K562 (cell line): ENCODE data around the gene XPR1. TPM values are rescaled to one million over a fixed set of nuclear protein-coding genes. Genes with fewer than 3 reads are reported as not detected.
"Not testable (repeated sequence)": the region's sequence is repeated elsewhere in the genome, so short reads cannot be mapped to it uniquely, and the experiment has no call there.

Experiments used
- ATAC-seq: fragments of 200-7000 bp; cut with Tn5 transposase; 3 replicates; pipeline ENCODE4 v1.9.1; 2020; ENCODE audit warnings: moderate library complexity
- BruUV-seq: library from RNA; stranded (reverse); fragments of 400-500 nt; replicated peaks from 2 replicates; lab custom pipeline; 2021; lab: Mats Ljungman, UMichigan
- CTCF ChIA-PET: fragments of 300-600 bp; formaldehyde crosslinking; extraction: SDS; loops from one replicate; lab custom pipeline; 2021; ENCODE audit warnings: low intra/inter-chr PET ratio; lab: Yijun Ruan, JAX
- POLR2A ChIA-PET: fragments of 300-600, 350-650 bp; sonication (Branson Sonifier 250); formaldehyde crosslinking; extraction: SDS; loops from one replicate; lab custom pipeline; 2021; ENCODE audit warnings: antibody characterized with exemption, inconsistent platforms; lab: Yijun Ruan, JAX
- DNase-seq, 4 experiments: peaks; one replicate each; pipeline versions ENCODE4 v3.0.0 to v3.0.0-alpha.2; 2011 to 2018; ENCODE audit warnings: low spot score in 3 of 4, mixed read lengths in 3 of 4; ENCODE audit errors: extremely low read depth in 1 of 4
- FAIRE-seq: peaks from 2 replicates; lab custom pipeline; 2011; peaks lifted over from hg19 to GRCh38; lab: Jason Lieb, UNC
- H2AFZ ChIP-seq: 2 replicates; pipeline ENCODE4 v1.6.0; 2011; ENCODE audit warnings: low read depth, low read length, control low read depth, inconsistent platforms
- H3K27ac ChIP-seq: fragments of 200-600 bp; 3 replicates; pipeline ENCODE4 v1.8.0; 2011; ENCODE audit warnings: low read depth, mild to moderate bottlenecking, control low read depth, inconsistent platforms, low read length, moderate library complexity, mixed read lengths; ENCODE audit errors: extremely low read depth
- H3K27me3 ChIP-seq, 2 experiments: fragments of 300-600 bp in 1 of 2; 2 replicates in 1 of 2; 3 replicates in 1 of 2; pipeline versions ENCODE4 v1.6.0 to v1.8.0; 2011; ENCODE audit warnings: inconsistent platforms in 2 of 2, low read length in 2 of 2, mild to moderate bottlenecking in 1 of 2, mixed read lengths in 1 of 2, moderate library complexity in 1 of 2; ENCODE audit not compliant: control insufficient read depth in 2 of 2, insufficient read depth in 2 of 2
- H3K36me3 ChIP-seq: fragments of 300-600 bp; 3 replicates; pipeline ENCODE4 v1.8.0; 2011; ENCODE audit warnings: mild to moderate bottlenecking, low read length, inconsistent platforms; ENCODE audit not compliant: control insufficient read depth, insufficient read depth
- H3K4me1 ChIP-seq, 2 experiments: fragments of 200-600 bp in 1 of 2; replicated peaks in 1 of 2; 2 replicates in 1 of 2; 3 replicates in 1 of 2; pipeline versions ENCODE4 v1.5.1 to v1.8.0; 2011; ENCODE audit warnings: inconsistent platforms in 2 of 2, low read length in 2 of 2, mild to moderate bottlenecking in 1 of 2, mixed read lengths in 1 of 2, moderate library complexity in 1 of 2; ENCODE audit not compliant: control insufficient read depth in 2 of 2, insufficient read depth in 2 of 2
- H3K4me2 ChIP-seq: 2 replicates; pipeline ENCODE4 v1.6.1; 2011; ENCODE audit warnings: low read length, control low read depth, inconsistent platforms, mixed read lengths; ENCODE audit not compliant: insufficient read depth
- H3K4me3 ChIP-seq: fragments of 200-600 bp; sonication (generic), shearing (Covaris generic); 2 replicates; pipeline ENCODE4 v1.5.1; 2016; ENCODE audit warnings: control low read depth, inconsistent platforms
- H3K79me2 ChIP-seq: fragments of 200-600 bp; 3 replicates; pipeline ENCODE4 v1.8.0; 2011; ENCODE audit warnings: low read length, inconsistent platforms; ENCODE audit not compliant: control insufficient read depth, insufficient read depth
- H3K9ac ChIP-seq, 2 experiments: 2 replicates each; pipeline versions ENCODE4 v1.6.0 to v1.6.1; 2011; ENCODE audit warnings: low read depth in 2 of 2, low read length in 2 of 2, control low read depth in 1 of 2, inconsistent platforms in 1 of 2, mild to moderate bottlenecking in 1 of 2, mixed read lengths in 1 of 2; ENCODE audit not compliant: insufficient read depth in 1 of 2
- H3K9me1 ChIP-seq: one replicate; pipeline ENCODE4 v1.6.0; 2011; ENCODE audit warnings: inconsistent platforms, mild to moderate bottlenecking, low read length, moderate library complexity; ENCODE audit not compliant: control insufficient read depth, insufficient read depth
- H3K9me3 ChIP-seq: replicated peaks from 2 replicates; pipeline ENCODE4 v1.5.1; 2011; ENCODE audit warnings: low read depth, low read length, inconsistent platforms; ENCODE audit not compliant: control insufficient read depth, insufficient read depth
- H4K20me1 ChIP-seq: replicated peaks from 2 replicates; pipeline ENCODE4 v1.6.1; 2011; ENCODE audit warnings: low read length, inconsistent platforms, mixed read lengths; ENCODE audit not compliant: control insufficient read depth, insufficient read depth
- BRF1 ChIP-seq: IDR thresholded peaks from 3 replicates; pipeline ENCODE4 v1.6.1; 2011; ENCODE audit warnings: borderline replicate concordance, mild to moderate bottlenecking; ENCODE audit not compliant: insufficient read length; ENCODE audit errors: extremely low read depth
- DDX20 ChIP-seq: fragments of 450-650 bp; IDR thresholded peaks from 2 replicates; pipeline ENCODE4 v1.6.1; 2016; ENCODE audit warnings: missing genetic modification characterization, low read depth, mild to moderate bottlenecking, missing compliant biosample characterization, moderate library complexity
- POLR2A ChIP-seq: fragments of 450-650 bp; conservative IDR thresholded peaks from 2 replicates; pipeline ENCODE4 v1.6.1; 2016
- RFX5 ChIP-seq: IDR thresholded peaks from 2 replicates; pipeline ENCODE4 v1.6.1; 2011; ENCODE audit warnings: low read depth, mild to moderate bottlenecking, improper control_type of control experiment, low read length
- SMAD2 ChIP-seq: fragments of 150-350 bp; IDR thresholded peaks from 2 replicates; pipeline ENCODE4 v1.6.1; 2014; ENCODE audit warnings: low read depth, mild to moderate bottlenecking, low read length
- SRSF1 ChIP-seq: fragments of 200-400 bp; formaldehyde crosslinking; IDR thresholded peaks from 2 replicates; pipeline ENCODE4 v1.6.1; 2017; ENCODE audit warnings: mild to moderate bottlenecking, low read depth, low read length, moderate library complexity
- TFAM ChIP-seq: fragments of 250-450 bp; sonication (Bioruptor Pico); conservative IDR thresholded peaks from 2 replicates; pipeline ENCODE4 v1.5.0; 2021; ENCODE audit warnings: mild to moderate bottlenecking, moderate library complexity
- TOE1 ChIP-seq, 2 experiments: fragments of 450-650 bp in 1 of 2; sonication (generic) in 1 of 2; formaldehyde crosslinking in 1 of 2; IDR thresholded peaks; 2 replicates each; pipeline versions ENCODE4 v1.7.1 to v1.8.0; 2016 to 2022; ENCODE audit warnings: borderline replicate concordance in 2 of 2, mild to moderate bottlenecking in 2 of 2, antibody characterized with exemption in 1 of 2, inconsistent platforms in 1 of 2, low read depth in 1 of 2, missing genetic modification reagents in 1 of 2, moderate library complexity in 1 of 2
- ZBTB8A ChIP-seq: fragments of 450-650 bp; IDR thresholded peaks from 2 replicates; pipeline ENCODE4 v1.6.1; 2018; ENCODE audit warnings: mild to moderate bottlenecking, moderate library complexity; ENCODE audit not compliant: partially characterized antibody
- WGBS: fragments of 100-300 bp; shearing (Covaris generic); methylation state at CpG from one replicate; pipeline ENCODE4 v1.1.6; 2016; ENCODE audit warnings: low coverage, mixed read lengths; ENCODE audit not compliant: insufficient coverage; ENCODE audit errors: missing lambda C conversion rate; 5-methylcytosine and 5-hydroxymethylcytosine counted together
- in situ Hi-C: fragments of 300-500 bp; cut with MboI; formaldehyde crosslinking; loops from 4 replicates; pipeline ENCODE4 v1.15.0; 2018; ENCODE audit warnings: inconsistent platforms, mixed read lengths
- intact Hi-C: fragments of 100-400 bp; cut with micrococcal nuclease; formaldehyde crosslinking; loops from 2 replicates; pipeline ENCODE4 v1.14.2; 2022
- polyA plus RNA-seq, 8 experiments: library from polyadenylated mRNA; depleted of rRNA in 4 of 8; stranded (reverse) in 5 of 8; unstranded in 3 of 8; fragments of >200 nt; fragmentation: Nextera tagmentation in 2 of 8; fragmentation: Illumina TruSeq in 1 of 8; extraction: Ambion mirVana in 2 of 8; extraction: Trizol in 1 of 8; gene quantifications; 2 replicates each; pipeline versions ENCODE4 v1.2.1 to v1.2.3, GENCODE V29; 2011 to 2014; ENCODE audit warnings: inconsistent platforms in 1 of 8, missing spikeins in 1 of 8
- total RNA-seq, 7 experiments: library from RNA; depleted of rRNA in 6 of 7; stranded (reverse); fragments of >200 nt in 6 of 7; fragmentation: Illumina TruSeq in 2 of 7; extraction: Trizol in 2 of 7; gene quantifications; 2 replicates each; pipeline versions ENCODE4 v1.2.1 to v1.2.3, GENCODE V29; 2011 to 2021; ENCODE audit warnings: low replicate concordance in 1 of 7
- TF ChIP-seq, protein P1 (sequence below): fragments of 250-450 bp; sonication (Bioruptor Pico); IDR thresholded peaks from 2 replicates; pipeline ENCODE4 v1.5.1; 2021; ENCODE audit warnings: mild to moderate bottlenecking

The XPR1 gene
- total and polyA plus RNA-seq, 9 of the 15 experiments (the other 6 are each of a cell fraction or from before 2014, with no cell fraction given): 3.0 to 66.2 (median 38.6) TPM

DNA sequence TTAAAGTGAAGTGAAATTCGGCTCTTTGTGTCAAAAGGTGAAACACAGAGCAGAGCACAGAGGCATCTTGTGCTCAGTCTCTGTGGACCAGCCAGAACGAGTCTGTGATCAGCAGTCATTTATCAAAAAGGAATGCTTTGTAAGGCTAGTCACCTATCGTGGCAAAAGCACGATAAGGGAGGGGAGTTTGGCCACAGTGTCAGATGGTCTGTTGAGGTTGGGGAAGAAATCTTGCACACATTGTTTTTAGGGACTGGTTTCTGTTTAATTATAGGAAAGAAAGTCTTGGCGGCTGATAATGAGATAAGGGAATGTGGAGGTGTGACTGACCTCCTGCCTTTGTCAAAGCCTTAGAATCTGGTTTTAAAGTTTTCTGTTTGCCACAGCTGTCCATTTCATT lies 222.6 kb downstream of the XPR1 start (continued):
- no peak for TF ChIP-seq TFAM (CRISPR knock-in tag)

DNA sequence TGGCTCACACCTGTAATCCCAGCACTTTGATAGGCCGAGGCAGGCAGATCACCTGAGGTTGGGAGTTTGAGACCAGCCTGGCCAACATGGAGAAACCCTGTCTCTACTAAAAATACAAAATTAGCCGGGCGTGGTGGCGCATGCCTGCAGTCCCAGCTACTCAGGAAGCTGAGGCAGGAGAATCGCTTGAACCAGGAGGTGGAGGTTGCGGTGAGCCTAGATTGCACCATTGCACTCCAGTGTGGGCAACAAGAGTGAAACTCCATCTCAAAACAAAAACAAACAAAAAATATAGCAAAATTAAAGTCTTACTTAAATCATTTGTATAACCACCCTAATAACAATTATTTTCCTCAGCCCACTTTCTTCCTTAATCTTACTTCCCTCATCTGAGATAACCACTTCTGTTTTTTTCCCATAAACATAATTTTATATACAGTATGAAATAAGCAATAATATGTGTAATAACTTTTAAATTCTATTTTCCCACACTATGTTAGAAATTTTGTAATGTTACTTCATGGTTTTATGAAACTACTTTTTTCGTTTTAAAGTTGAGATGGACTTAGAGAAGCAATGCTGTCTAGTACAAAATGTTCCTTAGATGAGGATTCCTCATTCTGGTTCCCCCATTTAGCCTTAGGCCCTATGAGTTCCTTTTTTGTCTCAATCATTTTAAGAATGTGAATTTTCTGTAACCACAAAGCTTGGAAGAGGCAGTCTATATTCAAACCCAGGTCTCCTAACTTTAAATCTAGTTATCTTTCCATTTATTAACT lies 226.3 kb downstream of the XPR1 start:
- POLR2A ChIA-PET, H4K20me1 ChIP-seq, H3K79me2 ChIP-seq, in situ Hi-C loops, H3K4me2 ChIP-seq, H3K9me1 ChIP-seq, intact Hi-C loops, H3K36me3 ChIP-seq, ATAC-seq, H3K9ac ChIP-seq, FAIRE-seq, DNase-seq, H3K27me3 ChIP-seq, H2AFZ ChIP-seq, BruUV-seq, H3K9me3 ChIP-seq, H3K4me3 ChIP-seq, H3K27ac ChIP-seq: not testable (repeated sequence)
- CTCF ChIA-PET: interaction anchor here (0.6 kb wide), 1 partner anchor 380 kb away, joined by 4 read pairs; no protein-coding TSS in a partner anchor
- H3K4me1 ChIP-seq: peaks cover 0 to 15% of the 10 kb centered on the region in 2 experiments; a peak in 2 of 5 replicates
- WGBS: 81% methylated on average over 7 of the region's 7 CpGs

DNA sequence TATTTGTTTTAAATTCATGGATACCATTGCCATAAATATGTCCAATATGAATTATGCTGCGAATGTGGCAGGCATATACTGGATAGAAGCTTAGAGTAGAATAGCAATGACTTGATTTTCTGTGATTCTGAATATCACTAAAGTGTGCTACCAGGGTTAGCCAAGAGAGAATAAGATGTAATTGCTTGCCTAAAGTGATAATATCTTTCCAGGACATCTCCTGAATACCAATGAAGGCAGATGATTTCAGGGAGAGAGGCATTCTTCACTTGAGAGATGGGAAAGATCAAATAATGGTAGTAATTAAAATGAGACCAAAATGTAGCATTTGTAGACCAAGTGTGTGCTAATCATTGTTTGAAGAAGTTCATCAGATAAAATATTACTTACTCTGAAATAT lies 227.5 kb downstream of the XPR1 start:
- in situ Hi-C loops: no loop called here
- Histone ChIP-seq H3K9me1 (no peaks in the 10 kb centered on the region), H2AFZ (no peak overlapping the region), H3K79me2 (no peaks in the 10 kb centered on the region), H3K9me3 (no peaks in the 10 kb centered on the region), H3K27me3 (no peaks in the 10 kb centered on the region), H3K4me3 (no peak overlapping the region), H3K4me2 (no peak overlapping the region), H3K4me1 (peaks cover 0 to 7% of the 10 kb centered on the region in 2 experiments; a peak in 2 of 5 replicates), H4K20me1 (0 out of 2 replicates have a peak, but pooled peaks cover 6% of the 10 kb centered on the region), H3K27ac (no peak overlapping the region), H3K9ac (no peak overlapping the region), H3K36me3 (peaks cover 11% of the 10 kb centered on the region; the same call in 2 of the 3 replicates)
- WGBS: 95% methylated on average over 1 of the region's 1 CpG
- no peak for FAIRE-seq
- POLR2A ChIA-PET: no interaction called here
- no TSS peak for BruUV-seq
- DNase-seq: no peak
- intact Hi-C loops: no loop called here
- CTCF ChIA-PET: no interaction called here
- ATAC-seq: no peak
- TF ChIP-seq DDX20 (tag): no peak
- no peak for TF ChIP-seq SRSF1
- no peak for TF ChIP-seq POLR2A
- no peak for TF ChIP-seq BRF1
- no peak for TF ChIP-seq ZBTB8A
- TF ChIP-seq TOE1 (IDR thresholded peaks at IDR 0.05; ENCODE audit: borderline replicate concordance): no peak
- no peak for TF ChIP-seq TOE1 (CRISPR knock-in tag; IDR thresholded peaks at IDR 0.05; ENCODE audit: borderline replicate concordance, low read depth)
- TF ChIP-seq SMAD2: no peak
- TF ChIP-seq RFX5: no peak
- TF ChIP-seq, protein P1, sequence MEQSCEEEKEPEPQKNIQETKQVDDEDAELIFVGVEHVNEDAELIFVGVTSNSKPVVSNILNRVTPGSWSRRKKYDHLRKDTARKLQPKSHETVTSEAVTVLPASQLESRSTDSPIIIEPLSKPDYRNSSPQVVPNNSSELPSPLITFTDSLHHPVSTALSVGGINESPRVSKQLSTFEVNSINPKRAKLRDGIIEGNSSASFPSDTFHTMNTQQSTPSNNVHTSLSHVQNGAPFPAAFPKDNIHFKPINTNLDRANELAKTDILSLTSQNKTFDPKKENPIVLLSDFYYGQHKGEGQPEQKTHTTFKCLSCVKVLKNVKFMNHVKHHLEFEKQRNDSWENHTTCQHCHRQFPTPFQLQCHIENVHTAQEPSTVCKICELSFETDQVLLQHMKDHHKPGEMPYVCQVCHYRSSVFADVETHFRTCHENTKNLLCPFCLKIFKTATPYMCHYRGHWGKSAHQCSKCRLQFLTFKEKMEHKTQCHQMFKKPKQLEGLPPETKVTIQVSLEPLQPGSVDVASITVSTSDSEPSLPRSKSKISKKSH (CRISPR knock-in tag): no peak
